ENCODE data around the gene SLC7A8. TPM values are rescaled to one million over a fixed set of nuclear protein-coding genes. Genes with fewer than 3 reads are reported as not detected.

SLC7A8 gene
- total RNA-seq, 1 donor from 2014 or later, result 56.5 TPM

- Mint-ChIP-seq H3K4me1 (peaks cover 25% of the 10 kb centered on the region), H3K4me3 (no peak overlapping the region), H3K27me3 (ENCODE audit: insufficient read depth, low read depth) (peaks cover 6% of the 10 kb centered on the region), H3K9me3 (peaks cover 2% of the 10 kb centered on the region), H3K36me3 (peaks cover 11% of the 10 kb centered on the region), H3K27ac (peak overlapping the region; percentile 37)
- Histone ChIP-seq H3K9ac (no peak overlapping the region), H3F3A (ENCODE audit: low read depth) (peaks cover 20% of the 10 kb centered on the region), H2AFZ (replicated peaks) (no peak overlapping the region), H3K4me2 (no peak overlapping the region), H4K20me1 (ENCODE audit: low read depth) (peaks cover 3% of the 10 kb centered on the region), H3K4me3 (no peak overlapping the region), H3K27ac (no peak overlapping the region), H3K4me1 (peaks cover 8% of the 10 kb centered on the region), H3K9me3 (ENCODE audit: low read depth) (no peaks in the 10 kb centered on the region), H3K79me2 (ENCODE audit: low read depth) (peaks cover 22% of the 10 kb centered on the region), H3K36me3 (no peaks in the 10 kb centered on the region), H3K27me3 (no peaks in the 10 kb centered on the region)
- TF ChIP-seq EZH2phosphoT487 (IDR thresholded peaks at IDR 0.05) (no peak), CTCF (IDR thresholded peaks at IDR 0.05) (no peak), EZH2 (IDR thresholded peaks at IDR 0.05) (no peak)
- no peak for DNase-seq (ENCODE audit: low spot score)
Measured at GRCh38 chr14:23101986-23102625, 81.4 kb downstream of the SLC7A8 start.

DNA sequence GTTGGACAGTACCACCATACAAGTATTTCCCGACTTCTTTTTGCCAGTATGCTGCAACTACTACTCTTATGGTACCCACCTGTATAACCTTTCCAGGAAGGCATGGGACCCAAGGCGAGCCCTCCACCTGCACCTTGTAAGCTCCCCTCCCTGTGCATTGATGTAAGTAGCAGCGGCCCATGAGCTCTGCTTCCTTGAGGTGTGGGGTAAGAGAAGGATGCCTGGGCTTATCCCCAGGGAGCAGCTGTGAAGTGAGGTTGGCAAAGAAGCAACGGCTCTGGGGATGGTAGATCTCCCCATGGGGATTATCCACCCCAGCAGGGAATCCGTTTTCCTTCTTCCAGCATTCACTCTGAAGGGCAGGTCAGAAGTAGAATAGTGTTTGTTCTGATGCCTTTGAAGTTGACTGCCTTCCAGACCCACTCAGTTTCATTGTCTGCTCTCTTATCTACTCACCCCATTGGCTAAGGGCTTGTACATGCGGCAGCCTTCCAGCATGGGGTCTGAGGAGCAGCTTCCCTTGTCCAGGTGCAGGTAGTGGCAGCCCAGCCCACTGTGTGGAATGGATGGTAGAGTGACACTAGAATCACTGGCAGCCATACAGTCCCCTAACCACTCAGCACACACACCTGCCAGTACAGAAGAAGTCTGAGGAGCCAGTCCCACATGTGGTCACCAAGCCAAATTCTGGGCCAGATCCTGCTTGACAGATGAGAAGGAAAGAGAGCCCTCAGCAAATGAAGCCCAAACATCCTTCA is 82.1 kb downstream of the SLC7A8 start:
- Histone ChIP-seq H3F3A (ENCODE audit: low read depth) (peaks cover 16% of the 10 kb centered on the region), H3K9ac (no peak overlapping the region), H4K20me1 (ENCODE audit: low read depth) (peaks cover 8% of the 10 kb centered on the region), H3K79me2 (ENCODE audit: low read depth) (peaks cover 29% of the 10 kb centered on the region), H3K9me3 (ENCODE audit: low read depth) (no peaks in the 10 kb centered on the region), H3K36me3 (no peaks in the 10 kb centered on the region), H3K27ac (no peak overlapping the region), H3K4me2 (no peak overlapping the region), H3K27me3 (no peaks in the 10 kb centered on the region), H2AFZ (replicated peaks) (no peak overlapping the region), H3K4me1 (peaks cover 8% of the 10 kb centered on the region), H3K4me3 (no peak overlapping the region)
- TF ChIP-seq CTCF (IDR thresholded peaks at IDR 0.05) (no peak), EZH2phosphoT487 (IDR thresholded peaks at IDR 0.05) (no peak), EZH2 (IDR thresholded peaks at IDR 0.05) (no peak)
- no peak overlapping the region for H3K27ac Mint-ChIP-seq
- peaks cover 28% of the 10 kb centered on the region for H3K4me1 Mint-ChIP-seq
- H3K27me3 Mint-ChIP-seq (ENCODE audit: insufficient read depth, low read depth), result peaks cover 6% of the 10 kb centered on the region
- peaks cover 2% of the 10 kb centered on the region for H3K9me3 Mint-ChIP-seq
- H3K4me3 Mint-ChIP-seq, result no peak overlapping the region
- H3K36me3 Mint-ChIP-seq, result peaks cover 12% of the 10 kb centered on the region
- no peak for DNase-seq (ENCODE audit: low spot score)

DNA sequence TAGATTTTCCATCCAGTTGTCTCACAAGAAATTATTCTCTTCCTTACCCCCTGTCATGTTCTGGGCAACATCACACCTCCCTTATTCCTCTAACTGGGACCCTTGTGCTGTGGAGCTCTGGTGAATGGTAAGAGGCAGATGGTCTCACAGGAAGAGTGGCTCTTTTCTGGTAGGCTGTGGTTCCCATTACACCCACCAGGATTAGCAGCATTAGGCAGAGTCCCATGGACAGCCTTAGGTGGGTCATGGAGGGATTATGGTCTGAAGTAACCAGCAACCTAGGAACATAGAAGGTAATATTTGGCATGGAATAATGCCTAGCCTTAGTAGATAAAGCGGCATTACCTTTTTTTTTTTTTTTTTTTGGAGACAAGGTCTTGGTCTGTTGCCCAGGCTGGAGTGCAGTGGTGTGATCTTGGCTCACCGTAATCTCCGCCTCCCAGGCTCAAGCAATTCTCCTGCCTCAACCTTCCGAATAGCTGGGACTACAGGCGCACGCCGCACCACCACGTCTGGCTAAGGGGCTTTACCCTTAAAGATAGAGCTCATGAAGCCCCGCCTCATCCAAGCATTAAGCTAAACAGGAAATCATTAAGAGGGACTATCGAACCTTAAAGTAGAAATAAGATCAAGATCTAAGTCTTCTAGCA is 84.1 kb downstream of the SLC7A8 start:
- H3K27me3 ChIP-seq, result no peaks in the 10 kb centered on the region
- H3K79me2 ChIP-seq (ENCODE audit: low read depth), result peaks cover 40% of the 10 kb centered on the region
- TF ChIP-seq EZH2phosphoT487 (IDR thresholded peaks at IDR 0.05), result no peak
- TF ChIP-seq CTCF (IDR thresholded peaks at IDR 0.05), result no peak
- no peak for TF ChIP-seq EZH2 (IDR thresholded peaks at IDR 0.05)
- H3K4me3 Mint-ChIP-seq, result peak overlapping the region; percentile 63
- no peak overlapping the region for H3K27ac Mint-ChIP-seq
- H3K36me3 Mint-ChIP-seq, result peaks cover 12% of the 10 kb centered on the region
- H3K27me3 Mint-ChIP-seq (ENCODE audit: insufficient read depth, low read depth), result peaks cover 4% of the 10 kb centered on the region
- no peaks in the 10 kb centered on the region for H3K9me3 ChIP-seq (ENCODE audit: low read depth)
- no peak for DNase-seq (ENCODE audit: low spot score)
- H3K9ac ChIP-seq, result no peak overlapping the region
- peaks cover 5% of the 10 kb centered on the region for H3K4me1 ChIP-seq
- no peak overlapping the region for H3K27ac ChIP-seq
- H2AFZ ChIP-seq (replicated peaks), result no peak overlapping the region
- peaks cover 18% of the 10 kb centered on the region for H3K4me1 Mint-ChIP-seq
- no peak overlapping the region for H3K4me3 ChIP-seq
- H3K36me3 ChIP-seq, result no peaks in the 10 kb centered on the region
- H3K4me2 ChIP-seq, result no peak overlapping the region
- peaks cover 2% of the 10 kb centered on the region for H3K9me3 Mint-ChIP-seq
- peaks cover 18% of the 10 kb centered on the region for H3F3A ChIP-seq (ENCODE audit: low read depth)
- peaks cover 14% of the 10 kb centered on the region for H4K20me1 ChIP-seq (ENCODE audit: low read depth)

Measured in neural progenitor cell (in vitro differentiated cells).